Activated naive CD4-positive, alpha-beta T cell treated with anti-CD3 and anti-CD28 coated beads for 36 hours (primary cell): Measurements from ENCODE around the gene CYP2D6. TPM values are rescaled to one million over a fixed set of nuclear protein-coding genes. Genes with fewer than 3 reads are reported as not detected.
"Not testable (repeated sequence)": the region's sequence is repeated elsewhere in the genome, so short reads cannot be mapped to it uniquely, and the experiment has no call there.

Experiments used
- CTCF ChIA-PET: fragments of 350-600 bp; sonication (Branson Sonifier 250); formaldehyde crosslinking; loops from one replicate; lab custom pipeline; 2021; ENCODE audit warnings: antibody characterized with exemption; lab: Charles Lee
- DNase-seq: peaks from one replicate; pipeline ENCODE4 v3.0.0-alpha.2; 2020
- H3K27ac Mint-ChIP-seq: one replicate; pipeline ENCODE4 v1.8.0; 2021; ENCODE audit warnings: mild to moderate bottlenecking, mixed read lengths
- H3K27me3 Mint-ChIP-seq: one replicate; pipeline ENCODE4 v1.8.0; 2021; ENCODE audit warnings: low read depth, mixed read lengths
- H3K36me3 Mint-ChIP-seq: one replicate; pipeline ENCODE4 v1.8.0; 2021; ENCODE audit warnings: low read depth, mixed read lengths
- H3K4me1 Mint-ChIP-seq: one replicate; pipeline ENCODE4 v1.8.0; 2021; ENCODE audit warnings: low read depth, mixed read lengths
- H3K4me3 Mint-ChIP-seq: one replicate; pipeline ENCODE4 v1.8.0; 2021; ENCODE audit warnings: mild to moderate bottlenecking, moderate library complexity, mixed read lengths
- H3K9me3 Mint-ChIP-seq: one replicate; pipeline ENCODE4 v1.8.0; 2021; ENCODE audit warnings: mixed read lengths
- intact Hi-C: fragments of 100-400 bp; cut with micrococcal nuclease; formaldehyde crosslinking; loops from one replicate; pipeline ENCODE4 v1.15.1; 2023
- total RNA-seq, 2 experiments: library from RNA; stranded (reverse); gene quantifications; one replicate each; pipeline ENCODE4 v1.2.3, GENCODE V29; 2021

The CYP2D6 gene
- total RNA-seq, 2 experiments from 2014 or later = 0.89 to 1.4 TPM

- no peaks in the 10 kb centered on the region for H3K27me3 Mint-ChIP-seq
- no peaks in the 10 kb centered on the region for H3K4me1 Mint-ChIP-seq
- H3K4me3 Mint-ChIP-seq = no peak overlapping the region
- intact Hi-C loops = no loop called here
- H3K27ac Mint-ChIP-seq = no peak overlapping the region
- no peak for DNase-seq
- H3K9me3 Mint-ChIP-seq = no peaks in the 10 kb centered on the region
- CTCF ChIA-PET = no interaction called here
- H3K36me3 Mint-ChIP-seq = peaks cover 5% of the 10 kb centered on the region
Observed at GRCh38 chr22:42155053-42155543, 24.5 kb upstream of the CYP2D6 start.

- H3K27ac Mint-ChIP-seq = no peak overlapping the region
- no peak for DNase-seq
- no peaks in the 10 kb centered on the region for H3K27me3 Mint-ChIP-seq
- H3K4me3 Mint-ChIP-seq = no peak overlapping the region
- CTCF ChIA-PET = no interaction called here
- H3K36me3 Mint-ChIP-seq = peaks cover 8% of the 10 kb centered on the region
- intact Hi-C loops = no loop called here
- H3K9me3 Mint-ChIP-seq = no peaks in the 10 kb centered on the region
- H3K4me1 Mint-ChIP-seq = no peaks in the 10 kb centered on the region
Observed at GRCh38 chr22:42154293-42155052, 23.9 kb upstream of the CYP2D6 start.

GRCh38 chr22:42152661-42153270, 22.2 kb upstream of the CYP2D6 start:
- Mint-ChIP-seq H3K27ac (no peak overlapping the region), H3K27me3 (no peaks in the 10 kb centered on the region), H3K4me3 (no peak overlapping the region), H3K4me1 (no peaks in the 10 kb centered on the region), H3K36me3 (peaks cover 11% of the 10 kb centered on the region), H3K9me3 (no peaks in the 10 kb centered on the region)
- DNase-seq = no peak
- CTCF ChIA-PET = no interaction called here
- intact Hi-C loops = no loop called here

GRCh38 chr22:42151924-42152635, 21.5 kb upstream of the CYP2D6 start:
- Mint-ChIP-seq H3K4me3 (no peak overlapping the region), H3K27me3 (no peaks in the 10 kb centered on the region), H3K36me3 (peaks cover 12% of the 10 kb centered on the region), H3K4me1 (no peaks in the 10 kb centered on the region), H3K9me3 (no peaks in the 10 kb centered on the region), H3K27ac (no peak overlapping the region)
- intact Hi-C loops = no loop called here
- no peak for DNase-seq
- CTCF ChIA-PET = no interaction called here

- Mint-ChIP-seq H3K4me1 (no peaks in the 10 kb centered on the region), H3K27me3 (no peaks in the 10 kb centered on the region), H3K36me3 (peaks cover 17% of the 10 kb centered on the region), H3K27ac (no peak overlapping the region), H3K4me3 (no peak overlapping the region), H3K9me3 (no peaks in the 10 kb centered on the region)
- DNase-seq = no peak
- CTCF ChIA-PET = no interaction called here
- intact Hi-C loops = no loop called here
Observed at GRCh38 chr22:42150727-42151590, 20.3 kb upstream of the CYP2D6 start.

GRCh38 chr22:42149798-42150197, 19.2 kb upstream of the CYP2D6 start:
- H3K9me3 Mint-ChIP-seq, H3K27me3 Mint-ChIP-seq, H3K27ac Mint-ChIP-seq, intact Hi-C loops, H3K4me1 Mint-ChIP-seq, H3K4me3 Mint-ChIP-seq, DNase-seq: not testable (repeated sequence)
- H3K36me3 Mint-ChIP-seq = peaks cover 16% of the 10 kb centered on the region
- CTCF ChIA-PET = interaction anchor here (0.6 kb wide), 1 partner anchor 185 kb away, joined by 3 read pairs; no protein-coding TSS in a partner anchor

- Mint-ChIP-seq H3K27me3 (no peaks in the 10 kb centered on the region), H3K4me1 (no peaks in the 10 kb centered on the region), H3K36me3 (peaks cover 12% of the 10 kb centered on the region), H3K4me3 (no peak overlapping the region), H3K9me3 (no peaks in the 10 kb centered on the region), H3K27ac (no peak overlapping the region)
- no peak for DNase-seq
- intact Hi-C loops = no loop called here
- CTCF ChIA-PET = no interaction called here
Observed at GRCh38 chr22:42145175-42145574, 14.6 kb upstream of the CYP2D6 start.

- DNase-seq, H3K9me3 Mint-ChIP-seq, intact Hi-C loops, H3K27ac Mint-ChIP-seq, H3K4me1 Mint-ChIP-seq, H3K27me3 Mint-ChIP-seq, CTCF ChIA-PET, H3K4me3 Mint-ChIP-seq: not testable (repeated sequence)
- peaks cover 14% of the 10 kb centered on the region for H3K36me3 Mint-ChIP-seq
Observed at GRCh38 chr22:42143859-42144822, 13.5 kb upstream of the CYP2D6 start.

GRCh38 chr22:42142771-42143461, 12.3 kb upstream of the CYP2D6 start:
- H3K36me3 Mint-ChIP-seq = peaks cover 15% of the 10 kb centered on the region
- H3K9me3 Mint-ChIP-seq = no peaks in the 10 kb centered on the region
- H3K27ac Mint-ChIP-seq = no peak overlapping the region
- H3K4me1 Mint-ChIP-seq = no peaks in the 10 kb centered on the region
- H3K27me3 Mint-ChIP-seq = no peaks in the 10 kb centered on the region
- H3K4me3 Mint-ChIP-seq = no peak overlapping the region
- CTCF ChIA-PET = no interaction called here
- DNase-seq = no peak
- intact Hi-C loops = no loop called here

GRCh38 chr22:42141307-42142057, 10.9 kb upstream of the CYP2D6 start:
- H3K9me3 Mint-ChIP-seq, H3K36me3 Mint-ChIP-seq, H3K4me3 Mint-ChIP-seq, H3K4me1 Mint-ChIP-seq, H3K27me3 Mint-ChIP-seq, intact Hi-C loops, DNase-seq, H3K27ac Mint-ChIP-seq, CTCF ChIA-PET: not testable (repeated sequence)
